Astrocyte (in vitro differentiated cells and primary cell): Measurements from ENCODE around the gene FOXC2. TPM values are rescaled to one million over a fixed set of nuclear protein-coding genes. Genes with fewer than 3 reads are reported as not detected.

Source experiments
- DNase-seq: peaks from one replicate; pipeline ENCODE4 v3.0.0-alpha.2; 2010; ENCODE audit warnings: low read depth
- FAIRE-seq: peaks from 2 replicates; lab custom pipeline; 2011; peaks lifted over from hg19 to GRCh38; lab: Jason Lieb, UNC
- H2AFZ ChIP-seq: 2 replicates; pipeline ENCODE4 v1.6.0; 2012; ENCODE audit warnings: low read depth, low read length, inconsistent platforms
- H3K27ac ChIP-seq: 2 replicates; pipeline ENCODE4 v1.5.1; 2011; ENCODE audit warnings: low read depth, low read length, inconsistent platforms
- H3K27me3 ChIP-seq: 2 replicates; pipeline ENCODE4 v1.6.0; 2011; ENCODE audit warnings: low read length, inconsistent platforms; ENCODE audit not compliant: insufficient read depth
- H3K36me3 ChIP-seq: 2 replicates; pipeline ENCODE4 v1.5.1; 2011; ENCODE audit warnings: low read length, inconsistent platforms; ENCODE audit not compliant: insufficient read depth
- H3K4me1 ChIP-seq: 2 replicates; pipeline ENCODE4 v1.5.1; 2011; ENCODE audit warnings: low read length, inconsistent platforms; ENCODE audit not compliant: insufficient read depth
- H3K4me2 ChIP-seq: 2 replicates; pipeline ENCODE4 v1.6.0; 2012; ENCODE audit warnings: low read length, inconsistent platforms
- H3K4me3 ChIP-seq: 2 replicates; pipeline ENCODE4 v1.5.1; 2011; ENCODE audit warnings: low read depth, mild to moderate bottlenecking, low read length, inconsistent platforms; ENCODE audit not compliant: insufficient read depth
- H3K79me2 ChIP-seq: 2 replicates; pipeline ENCODE4 v1.6.0; 2012; ENCODE audit warnings: mild to moderate bottlenecking, low read length, inconsistent platforms; ENCODE audit not compliant: insufficient read depth
- H3K9ac ChIP-seq: 2 replicates; pipeline ENCODE4 v1.6.0; 2012; ENCODE audit warnings: mild to moderate bottlenecking, low read length, inconsistent platforms
- H3K9me3 ChIP-seq: 2 replicates; pipeline ENCODE4 v1.5.1; 2012; ENCODE audit warnings: low read depth, mild to moderate bottlenecking, low read length, inconsistent platforms; ENCODE audit not compliant: insufficient read depth
- H4K20me1 ChIP-seq: 2 replicates; pipeline ENCODE4 v1.6.0; 2012; ENCODE audit warnings: low read length, inconsistent platforms; ENCODE audit not compliant: insufficient read depth
- H3K27ac Mint-ChIP-seq: one replicate; pipeline ENCODE4 v1.8.0; 2021; ENCODE audit warnings: mild to moderate bottlenecking, mixed read lengths; ENCODE audit not compliant: unreplicated experiment
- H3K27me3 Mint-ChIP-seq: one replicate; pipeline ENCODE4 v1.8.0; 2021; ENCODE audit warnings: low read depth, mixed read lengths; ENCODE audit not compliant: unreplicated experiment
- H3K36me3 Mint-ChIP-seq: one replicate; pipeline ENCODE4 v1.8.0; 2021; ENCODE audit warnings: low read depth, mixed read lengths; ENCODE audit not compliant: unreplicated experiment
- H3K4me1 Mint-ChIP-seq: one replicate; pipeline ENCODE4 v1.8.0; 2021; ENCODE audit warnings: low read depth, mixed read lengths; ENCODE audit not compliant: unreplicated experiment
- H3K4me3 Mint-ChIP-seq: one replicate; pipeline ENCODE4 v1.8.0; 2021; ENCODE audit warnings: mild to moderate bottlenecking, moderate library complexity, mixed read lengths; ENCODE audit not compliant: unreplicated experiment
- H3K9me3 Mint-ChIP-seq: one replicate; pipeline ENCODE4 v1.8.0; 2021; ENCODE audit warnings: mild to moderate bottlenecking, mixed read lengths; ENCODE audit not compliant: unreplicated experiment
- EZH2 ChIP-seq: IDR thresholded peaks from 2 replicates; pipeline ENCODE4 v1.6.1; 2012; ENCODE audit warnings: mild to moderate bottlenecking, low read length, inconsistent platforms; ENCODE audit not compliant: insufficient read depth
- total RNA-seq: library from RNA; stranded (reverse); gene quantifications from 2 replicates; pipeline ENCODE4 v1.2.1, GENCODE V29; 2021
- TF ChIP-seq, protein P1 (sequence below): IDR thresholded peaks from 2 replicates; pipeline ENCODE4 v1.5.1; 2011; ENCODE audit warnings: low read depth, mild to moderate bottlenecking, inconsistent platforms, low read length, moderate library complexity; ENCODE audit not compliant: insufficient read depth

The FOXC2 gene
- total RNA-seq, 1 donor from 2014 or later: 15.8 TPM

DNA sequence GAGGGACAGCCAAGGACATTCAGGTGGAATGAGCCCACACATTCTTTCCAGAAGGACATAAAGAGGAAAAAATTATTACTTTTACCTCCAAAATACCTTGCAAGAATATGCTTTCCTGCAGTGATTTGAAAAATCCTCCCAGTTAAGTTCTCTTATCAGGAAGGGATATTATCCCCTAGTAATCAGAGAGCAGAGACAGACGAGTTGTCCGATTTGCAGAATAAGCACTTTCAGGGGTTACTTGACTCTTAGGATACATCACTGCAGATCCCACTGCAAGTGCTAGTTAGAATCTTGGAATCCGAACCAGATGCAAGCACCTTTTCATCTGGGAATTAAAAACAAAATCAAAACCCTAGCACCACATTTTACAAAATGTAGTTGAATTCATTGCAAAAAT lies 45.3 kb downstream of the FOXC2 start:
- Histone ChIP-seq H2AFZ (no peak overlapping the region), H3K4me3 (no peak overlapping the region)
- no peaks in the 10 kb centered on the region for H3K36me3 Mint-ChIP-seq

GRCh38 chr16:86614699-86615098 lies 48.1 kb downstream of the FOXC2 start:
- Mint-ChIP-seq H3K9me3 (peaks cover 2% of the 10 kb centered on the region), H3K27me3 (peaks cover 4% of the 10 kb centered on the region), H3K4me3 (no peak overlapping the region), H3K36me3 (peaks cover 1% of the 10 kb centered on the region), H3K27ac (no peak overlapping the region), H3K4me1 (peaks cover 14% of the 10 kb centered on the region)
- Histone ChIP-seq H4K20me1 (no peaks in the 10 kb centered on the region), H3K4me2 (no peak overlapping the region), H3K9me3 (no peaks in the 10 kb centered on the region), H3K36me3 (no peaks in the 10 kb centered on the region), H2AFZ (no peak overlapping the region), H3K9ac (no peak overlapping the region), H3K4me1 (peaks cover 20% of the 10 kb centered on the region), H3K4me3 (no peak overlapping the region), H3K27me3 (no peaks in the 10 kb centered on the region), H3K27ac (no peak overlapping the region), H3K79me2 (no peaks in the 10 kb centered on the region)
- TF ChIP-seq, protein P1, sequence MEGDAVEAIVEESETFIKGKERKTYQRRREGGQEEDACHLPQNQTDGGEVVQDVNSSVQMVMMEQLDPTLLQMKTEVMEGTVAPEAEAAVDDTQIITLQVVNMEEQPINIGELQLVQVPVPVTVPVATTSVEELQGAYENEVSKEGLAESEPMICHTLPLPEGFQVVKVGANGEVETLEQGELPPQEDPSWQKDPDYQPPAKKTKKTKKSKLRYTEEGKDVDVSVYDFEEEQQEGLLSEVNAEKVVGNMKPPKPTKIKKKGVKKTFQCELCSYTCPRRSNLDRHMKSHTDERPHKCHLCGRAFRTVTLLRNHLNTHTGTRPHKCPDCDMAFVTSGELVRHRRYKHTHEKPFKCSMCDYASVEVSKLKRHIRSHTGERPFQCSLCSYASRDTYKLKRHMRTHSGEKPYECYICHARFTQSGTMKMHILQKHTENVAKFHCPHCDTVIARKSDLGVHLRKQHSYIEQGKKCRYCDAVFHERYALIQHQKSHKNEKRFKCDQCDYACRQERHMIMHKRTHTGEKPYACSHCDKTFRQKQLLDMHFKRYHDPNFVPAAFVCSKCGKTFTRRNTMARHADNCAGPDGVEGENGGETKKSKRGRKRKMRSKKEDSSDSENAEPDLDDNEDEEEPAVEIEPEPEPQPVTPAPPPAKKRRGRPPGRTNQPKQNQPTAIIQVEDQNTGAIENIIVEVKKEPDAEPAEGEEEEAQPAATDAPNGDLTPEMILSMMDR: no peak
- no peak for TF ChIP-seq EZH2
- FAIRE-seq (no peak), DNase-seq (no peak)

More for the DNA sequence above, 45.3 kb downstream of the FOXC2 start:
- TF ChIP-seq, protein P1: no peak
- no peak for TF ChIP-seq EZH2
- no peaks in the 10 kb centered on the region for H3K27me3 Mint-ChIP-seq
- Histone ChIP-seq H3K4me1 (peaks cover 35% of the 10 kb centered on the region), H3K4me2 (peak overlapping the region; percentile 10), H3K9ac (no peak overlapping the region), H3K27ac (no peak overlapping the region), H3K27me3 (no peaks in the 10 kb centered on the region), H3K36me3 (no peaks in the 10 kb centered on the region), H3K79me2 (no peaks in the 10 kb centered on the region), H3K9me3 (no peaks in the 10 kb centered on the region), H4K20me1 (no peaks in the 10 kb centered on the region)
- no peak for DNase-seq
- peaks cover 28% of the 10 kb centered on the region for H3K4me1 Mint-ChIP-seq
- no peak for FAIRE-seq
- H3K4me3 Mint-ChIP-seq: no peak overlapping the region
- H3K9me3 Mint-ChIP-seq: peaks cover 3% of the 10 kb centered on the region
- H3K27ac Mint-ChIP-seq: no peak overlapping the region

- H3K27me3 ChIP-seq: no peaks in the 10 kb centered on the region
- Mint-ChIP-seq H3K9me3 (peaks cover 2% of the 10 kb centered on the region), H3K4me1 (peaks cover 2% of the 10 kb centered on the region), H3K36me3 (peaks cover 1% of the 10 kb centered on the region), H3K27me3 (peaks cover 8% of the 10 kb centered on the region), H3K4me3 (no peak overlapping the region), H3K27ac (no peak overlapping the region)
- no peak overlapping the region for H3K27ac ChIP-seq
- H3K79me2 ChIP-seq: no peaks in the 10 kb centered on the region
- H3K4me1 ChIP-seq: no peaks in the 10 kb centered on the region
- DNase-seq (no peak), FAIRE-seq (no peak)
- H4K20me1 ChIP-seq: no peaks in the 10 kb centered on the region
- TF ChIP-seq EZH2: no peak
- TF ChIP-seq, protein P1: no peak
- no peak overlapping the region for H2AFZ ChIP-seq
- H3K9ac ChIP-seq: no peak overlapping the region
- no peak overlapping the region for H3K4me2 ChIP-seq
- H3K4me3 ChIP-seq: no peak overlapping the region
- H3K9me3 ChIP-seq: no peaks in the 10 kb centered on the region
- H3K36me3 ChIP-seq: no peaks in the 10 kb centered on the region
Observed at GRCh38 chr16:86616906-86617305, 50.3 kb downstream of the FOXC2 start.
